ENCODE data around the gene ANKRD50. TPM values are rescaled to one million over a fixed set of nuclear protein-coding genes. Genes with fewer than 3 reads are reported as not detected.

Gene ANKRD50
- total RNA-seq, 2 donors from 2014 or later = 21.1 to 23.1 TPM

DNA sequence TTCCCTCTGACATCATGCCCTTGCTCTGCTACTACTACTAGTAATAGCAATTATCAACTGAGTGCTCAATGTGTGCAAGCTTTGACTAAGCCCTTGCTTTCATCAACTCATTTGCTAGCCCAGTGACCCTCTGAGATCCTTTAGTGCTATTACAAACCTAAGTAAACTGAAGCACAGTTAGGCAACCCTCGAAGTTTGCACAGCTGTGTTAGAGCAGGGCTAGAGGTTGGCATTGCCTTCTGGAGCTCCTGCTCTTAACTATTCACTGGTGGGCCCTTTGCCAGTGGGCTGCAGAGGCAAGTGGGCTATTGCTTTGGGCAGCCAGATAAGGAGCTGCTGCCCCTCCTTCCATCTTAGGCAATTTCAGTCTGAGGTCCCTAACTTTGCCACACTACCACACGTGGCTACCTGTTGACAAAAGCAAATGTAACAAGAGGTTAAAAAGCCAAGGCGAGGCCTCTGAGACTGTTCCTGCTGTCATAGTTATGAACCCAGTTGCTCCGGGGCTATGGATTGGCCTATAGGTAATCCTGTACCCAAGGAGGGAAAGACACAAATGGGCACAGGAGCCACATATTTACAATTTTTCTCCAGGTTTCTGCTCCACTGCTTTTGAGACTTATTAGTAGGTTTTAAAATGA is 41.5 kb upstream of the ANKRD50 start:
- Histone ChIP-seq H3K27me3 (ENCODE audit: control insufficient read depth, insufficient read depth, low read length, poor library complexity, severe bottlenecking) (no peaks in the 10 kb centered on the region), H3K4me3 (ENCODE audit: low read length) (no peak overlapping the region), H3K36me3 (ENCODE audit: control insufficient read depth, insufficient read depth, low read length) (no peaks in the 10 kb centered on the region), H3K4me1 (ENCODE audit: control insufficient read depth, insufficient read depth, low read length) (no peaks in the 10 kb centered on the region), H3K27ac (ENCODE audit: low read depth, low read length) (no peak overlapping the region), H3K9ac (ENCODE audit: extremely low read depth, low read length, poor library complexity, severe bottlenecking) (no peak overlapping the region), H3K9me3 (ENCODE audit: control insufficient read depth, low read length) (no peaks in the 10 kb centered on the region)
- Mint-ChIP-seq H3K36me3 (ENCODE audit: low read depth) (no peaks in the 10 kb centered on the region), H3K27ac (no peak overlapping the region), H3K9me3 (no peaks in the 10 kb centered on the region), H3K27me3 (ENCODE audit: insufficient read depth) (no peaks in the 10 kb centered on the region), H3K4me3 (no peak overlapping the region), H3K4me1 (no peaks in the 10 kb centered on the region)
- TF ChIP-seq, protein P1, sequence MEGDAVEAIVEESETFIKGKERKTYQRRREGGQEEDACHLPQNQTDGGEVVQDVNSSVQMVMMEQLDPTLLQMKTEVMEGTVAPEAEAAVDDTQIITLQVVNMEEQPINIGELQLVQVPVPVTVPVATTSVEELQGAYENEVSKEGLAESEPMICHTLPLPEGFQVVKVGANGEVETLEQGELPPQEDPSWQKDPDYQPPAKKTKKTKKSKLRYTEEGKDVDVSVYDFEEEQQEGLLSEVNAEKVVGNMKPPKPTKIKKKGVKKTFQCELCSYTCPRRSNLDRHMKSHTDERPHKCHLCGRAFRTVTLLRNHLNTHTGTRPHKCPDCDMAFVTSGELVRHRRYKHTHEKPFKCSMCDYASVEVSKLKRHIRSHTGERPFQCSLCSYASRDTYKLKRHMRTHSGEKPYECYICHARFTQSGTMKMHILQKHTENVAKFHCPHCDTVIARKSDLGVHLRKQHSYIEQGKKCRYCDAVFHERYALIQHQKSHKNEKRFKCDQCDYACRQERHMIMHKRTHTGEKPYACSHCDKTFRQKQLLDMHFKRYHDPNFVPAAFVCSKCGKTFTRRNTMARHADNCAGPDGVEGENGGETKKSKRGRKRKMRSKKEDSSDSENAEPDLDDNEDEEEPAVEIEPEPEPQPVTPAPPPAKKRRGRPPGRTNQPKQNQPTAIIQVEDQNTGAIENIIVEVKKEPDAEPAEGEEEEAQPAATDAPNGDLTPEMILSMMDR (conservative IDR thresholded peaks at IDR 0.05) = no peak
- DNase-seq = no peak
- WGBS, 2 experiments (ENCODE audit: insufficient coverage in 1 of 2, insufficient read length in 1 of 2) = 85 to 88% methylated on average over 1 to 4 of the region's 4 CpGs

DNA sequence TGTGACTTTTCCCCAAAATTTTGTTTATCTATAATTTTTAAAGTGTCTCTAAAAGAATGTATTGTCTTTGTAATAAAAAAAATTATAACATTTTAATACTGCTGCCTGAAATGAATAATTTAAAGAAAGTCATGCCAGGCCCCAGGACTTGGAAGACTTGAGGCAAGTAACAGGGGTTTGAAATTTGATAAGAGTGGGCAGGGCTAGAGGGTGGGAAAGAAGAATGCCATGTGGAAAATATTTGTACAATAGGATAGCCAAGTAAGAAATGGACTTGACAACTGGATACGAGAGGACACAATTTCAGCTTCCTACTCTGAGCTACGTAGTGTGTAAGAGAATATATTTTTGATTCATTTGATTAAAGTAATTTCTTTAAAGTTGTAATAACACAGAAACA is 36.9 kb upstream of the ANKRD50 start:
- H3K27ac ChIP-seq (ENCODE audit: low read depth, low read length) = no peak overlapping the region
- H3K36me3 Mint-ChIP-seq (ENCODE audit: low read depth) = no peaks in the 10 kb centered on the region
- DNase-seq = no peak
- no peaks in the 10 kb centered on the region for H3K4me1 Mint-ChIP-seq
- no peaks in the 10 kb centered on the region for H3K27me3 Mint-ChIP-seq (ENCODE audit: insufficient read depth)
- no peak overlapping the region for H3K27ac Mint-ChIP-seq
- no peaks in the 10 kb centered on the region for H3K4me1 ChIP-seq (ENCODE audit: control insufficient read depth, insufficient read depth, low read length)
- no peak overlapping the region for H3K4me3 ChIP-seq (ENCODE audit: low read length)
- TF ChIP-seq, protein P1 (conservative IDR thresholded peaks at IDR 0.05) = no peak
- H3K27me3 ChIP-seq (ENCODE audit: control insufficient read depth, insufficient read depth, low read length, poor library complexity, severe bottlenecking) = no peaks in the 10 kb centered on the region
- no peak overlapping the region for H3K9ac ChIP-seq (ENCODE audit: extremely low read depth, low read length, poor library complexity, severe bottlenecking)
- no peaks in the 10 kb centered on the region for H3K9me3 ChIP-seq (ENCODE audit: control insufficient read depth, low read length)
- no peaks in the 10 kb centered on the region for H3K9me3 Mint-ChIP-seq
- H3K4me3 Mint-ChIP-seq = no peak overlapping the region
- no peaks in the 10 kb centered on the region for H3K36me3 ChIP-seq (ENCODE audit: control insufficient read depth, insufficient read depth, low read length)
- 100% methylated on average over 2 of the region's 2 CpGs; no CpG with 5 or more reads in 1 of the 2 experiments for WGBS, 2 experiments (ENCODE audit: insufficient coverage in 1 of 2, insufficient read length in 1 of 2)

GRCh38 chr4:124748965-124749364 is 36.4 kb upstream of the ANKRD50 start:
- H3K36me3 Mint-ChIP-seq (ENCODE audit: low read depth) = no peaks in the 10 kb centered on the region
- no peak overlapping the region for H3K27ac Mint-ChIP-seq
- H3K9me3 ChIP-seq (ENCODE audit: control insufficient read depth, low read length) = no peaks in the 10 kb centered on the region
- DNase-seq = no peak
- H3K27me3 ChIP-seq (ENCODE audit: control insufficient read depth, insufficient read depth, low read length, poor library complexity, severe bottlenecking) = no peaks in the 10 kb centered on the region
- H3K27ac ChIP-seq (ENCODE audit: low read depth, low read length) = no peak overlapping the region
- H3K9ac ChIP-seq (ENCODE audit: extremely low read depth, low read length, poor library complexity, severe bottlenecking) = no peak overlapping the region
- no peaks in the 10 kb centered on the region for H3K4me1 ChIP-seq (ENCODE audit: control insufficient read depth, insufficient read depth, low read length)
- TF ChIP-seq, protein P1 (conservative IDR thresholded peaks at IDR 0.05) = no peak
- H3K4me1 Mint-ChIP-seq = no peaks in the 10 kb centered on the region
- H3K27me3 Mint-ChIP-seq (ENCODE audit: insufficient read depth) = no peaks in the 10 kb centered on the region
- H3K36me3 ChIP-seq (ENCODE audit: control insufficient read depth, insufficient read depth, low read length) = no peaks in the 10 kb centered on the region
- WGBS, 2 experiments (ENCODE audit: insufficient coverage in 1 of 2, insufficient read length in 1 of 2) = 78% methylated on average over 1 of the region's 1 CpG; no CpG with 5 or more reads in 1 of the 2 experiments
- H3K4me3 ChIP-seq (ENCODE audit: low read length) = no peak overlapping the region
- no peaks in the 10 kb centered on the region for H3K9me3 Mint-ChIP-seq
- no peak overlapping the region for H3K4me3 Mint-ChIP-seq

All from endodermal cell (in vitro differentiated cells).